Measurements from ENCODE around the gene SLC25A45. TPM values are rescaled to one million over a fixed set of nuclear protein-coding genes. Genes with fewer than 3 reads are reported as not detected.

The SLC25A45 gene
- total RNA-seq (2012; rRNA removed), result 0.56 and 0.72 TPM in 2 replicates
- 1.2 and 1.3 TPM in 2 replicates for polyA plus RNA-seq (2012; rRNA removed)
- polyA plus RNA-seq (2012; cell fraction: cytosol; rRNA removed), result 0.69 and 1.5 TPM in 2 replicates
- 5.8 and 7.2 TPM in 2 replicates for polyA plus RNA-seq (2012; cell fraction: nucleus; rRNA removed; ENCODE audit: low replicate concordance)
- Bru-seq, nascent RNA, result percentile 44 among the genes with signal in this experiment
- BruChase-seq, experiment 1, labeled RNA remaining after a 6-hour chase, result percentile 58 among the genes with signal in this experiment
- BruChase-seq, experiment 2, labeled RNA remaining after a 2-hour chase, result percentile 43 among the genes with signal in this experiment
- long read RNA-seq, partial matches to known transcripts, result 0 of 3 reads
- long read RNA-seq, other reads (novel, unspliced or antisense), result 3 of 3 reads

DNA sequence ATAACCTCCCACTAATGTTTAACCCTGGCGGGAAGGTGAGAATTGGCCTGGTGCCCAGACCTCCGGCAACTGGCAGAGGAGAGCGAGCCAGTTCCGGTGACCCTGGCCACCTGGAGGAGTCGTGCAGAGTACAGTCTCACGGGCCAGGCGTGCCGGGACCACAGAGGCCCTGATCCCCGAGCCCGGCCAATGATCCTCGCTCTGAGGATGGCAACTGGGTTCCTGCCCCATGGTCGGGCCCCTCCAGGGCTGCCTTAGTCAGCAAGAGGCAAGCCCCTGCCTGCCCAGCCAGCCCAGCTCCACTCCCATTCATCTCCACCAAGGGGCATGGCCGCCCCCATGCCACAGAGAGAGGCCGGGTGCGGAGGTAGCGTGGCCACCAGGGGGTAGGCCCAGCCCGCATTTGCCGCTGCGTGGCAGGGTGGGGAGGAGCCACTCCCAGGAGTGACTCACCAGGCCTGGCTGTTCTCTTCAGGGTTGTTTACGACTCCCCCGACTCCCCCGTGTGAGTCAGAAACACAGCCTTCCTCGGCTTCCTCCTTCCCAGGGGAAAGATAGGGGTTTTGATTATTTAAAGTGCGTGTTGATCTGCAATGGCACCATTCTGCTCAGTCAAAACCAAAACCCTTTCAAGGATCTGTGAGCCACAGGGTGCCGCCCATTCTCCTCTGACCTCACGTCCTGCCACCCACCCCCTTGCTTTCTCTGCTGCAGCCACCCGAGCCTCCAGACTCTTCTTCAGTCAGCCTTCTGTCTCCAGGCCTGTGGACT lies at the start of gene SLC25A45:
Gene SLC25A45, minus strand, starts transcription at position 614 of the 771 bp plus-strand sequence. CDS start 695 bp downstream, outside the sequence.
- TSS peak; percentile 70 for BruUV-seq (replicated peaks)
- H3K9me1 ChIP-seq (ENCODE audit: insufficient read depth, low read length), result peaks cover 24% of the 10 kb centered on the region
- peak within 1 kb of the TSS; percentile 99 for H2BK120ac ChIP-seq (ENCODE audit: low read depth, low read length)
- peak within 1 kb of the TSS; percentile 87 for H2BK15ac ChIP-seq (ENCODE audit: low read depth, low read length)
- peak within 1 kb of the TSS; percentile 96 for H2AK9ac ChIP-seq (replicated peaks; ENCODE audit: low read depth, low read length, poor library complexity)
- H3K4ac ChIP-seq (ENCODE audit: low read depth, low read length), result peak within 1 kb of the TSS; percentile 99
- H3K4me1 ChIP-seq (ENCODE audit: control insufficient read depth, insufficient read depth, low read length), result peaks cover 27% of the 10 kb centered on the region
- peak within 1 kb of the TSS; percentile 95 for H2BK5ac ChIP-seq (ENCODE audit: low read depth, low read length, poor library complexity, severe bottlenecking)
- peak within 1 kb of the TSS; percentile 57 for H3K9ac ChIP-seq (ENCODE audit: low read depth, low read length)
- DNase-seq (peak; percentile 99), ATAC-seq (ENCODE audit: low read depth) (peak; percentile 84)
- H4K20me1 ChIP-seq (ENCODE audit: insufficient read depth, low read length), result peaks cover 6% of the 10 kb centered on the region
- POLR2A ChIA-PET (ENCODE audit: unreplicated experiment), result interaction anchor here (1.5 to 4.7 kb wide), 2 partner anchors 41 to 117 kb away, joined by 4 to 32 read pairs; partner anchors contain the start of genes MALAT1 and NEAT1
- peak within 1 kb of the TSS; percentile 21 for H3K4me3 ChIP-seq (ENCODE audit: insufficient read depth, low read depth, low read length)
- peak within 1 kb of the TSS; percentile 97 for H3K14ac ChIP-seq (replicated peaks; ENCODE audit: low read depth, low read length)
- H3K18ac ChIP-seq (ENCODE audit: low read depth, low read length), result peak within 1 kb of the TSS; percentile 62
- intact Hi-C loops (cut with micrococcal nuclease) (loop anchor here (1.0 to 5.0 kb wide), 3 partner anchors 39 to 190 kb away; partner anchors contain the start of genes FAM89B and ZNRD2), in situ Hi-C loops (cut with MboI; ENCODE audit: low sequenced_read_pairs) (no loop called here), dilution Hi-C loops (cut with HindIII; ENCODE audit: low sequenced_read_pairs, unreplicated experiment) (no loop called here)
- peak within 1 kb of the TSS; percentile 81 for H3K56ac ChIP-seq (ENCODE audit: extremely low read depth, insufficient read depth, low read length)
- peak within 1 kb of the TSS; percentile 95 for H3K23ac ChIP-seq (ENCODE audit: low read depth, low read length)
- H3K9me3 ChIP-seq (ENCODE audit: control insufficient read depth, insufficient read depth, low read length), result no peaks in the 10 kb centered on the region
- H2AFZ ChIP-seq (replicated peaks; ENCODE audit: low read length, poor library complexity), result peak within 1 kb of the TSS; percentile 96
- peak within 1 kb of the TSS; percentile 95 for H2AK5ac ChIP-seq (ENCODE audit: low read depth, low read length)
- H4K8ac ChIP-seq (ENCODE audit: low read depth in 2 of 2, low read length in 2 of 2), result peak within 1 kb of the TSS; percentile 79 to 90
- CTCF ChIA-PET, result interaction anchor here (0.6 to 1.1 kb wide), 2 partner anchors 10 to 90 kb away, joined by 3 read pairs; no protein-coding TSS in a partner anchor
- H3K27ac ChIP-seq (ENCODE audit: insufficient read depth, low read length), result peak within 1 kb of the TSS; percentile 89
- no peaks in the 10 kb centered on the region for H3K36me3 ChIP-seq (ENCODE audit: control insufficient read depth, insufficient read depth, low read length)
- WGBS, 2 experiments (ENCODE audit: extremely low coverage in 2 of 2, insufficient read length in 1 of 2), result 4% methylated on average over 12 of the region's 27 CpGs; no CpG with 5 or more reads in 1 of the 2 experiments
- no peaks in the 10 kb centered on the region for H3K27me3 ChIP-seq (ENCODE audit: control insufficient read depth, insufficient read depth, low read length)
- H3K4me2 ChIP-seq (ENCODE audit: low read depth, low read length), result peak within 1 kb of the TSS; percentile 86
- H3K79me1 ChIP-seq (ENCODE audit: low read depth in 1 of 2, low read length in 2 of 2), result peaks cover 19 to 58% of the 10 kb centered on the region in 2 experiments
- peak within 1 kb of the TSS; percentile 93 for H2BK20ac ChIP-seq (ENCODE audit: low read depth, low read length)
- H4K5ac ChIP-seq (ENCODE audit: low read depth, low read length), result peak within 1 kb of the TSS; percentile 76
- peak within 1 kb of the TSS; percentile 96 for H4K91ac ChIP-seq (ENCODE audit: insufficient read depth, low read depth, low read length)
- TF ChIP-seq POLR2A (IDR thresholded peaks at IDR 0.05; ENCODE audit: low read depth, low read length), result peak; percentile 52; the same call in 1 of the 2 replicates
- TF ChIP-seq RFX5 (IDR thresholded peaks at IDR 0.05; ENCODE audit: low read depth, low read length), result 0 out of 2 replicates have a peak, but pooled peaks have one; percentile 23
- 0 out of 2 replicates have a peak, but pooled peaks have one; percentile 25 for TF ChIP-seq NFE2L2 (IDR thresholded peaks at IDR 0.05; ENCODE audit: low read depth, low read length)
- no peak for TF ChIP-seq RCOR1 (IDR thresholded peaks at IDR 0.05; ENCODE audit: insufficient replicate concordance, low read length)
- no peak for TF ChIP-seq CHD1 (IDR thresholded peaks at IDR 0.05; ENCODE audit: low read depth, low read length)
- TF ChIP-seq ELK1 (IDR thresholded peaks at IDR 0.05; ENCODE audit: borderline replicate concordance, low read depth, low read length), result no peak
- peak; percentile 99 for TF ChIP-seq MAZ (IDR thresholded peaks at IDR 0.05; ENCODE audit: borderline replicate concordance, low read depth, low read length)
- TF ChIP-seq MAFK (IDR thresholded peaks at IDR 0.05; ENCODE audit: low read depth, low read length), result peak; percentile 39
- TF ChIP-seq, protein P1, sequence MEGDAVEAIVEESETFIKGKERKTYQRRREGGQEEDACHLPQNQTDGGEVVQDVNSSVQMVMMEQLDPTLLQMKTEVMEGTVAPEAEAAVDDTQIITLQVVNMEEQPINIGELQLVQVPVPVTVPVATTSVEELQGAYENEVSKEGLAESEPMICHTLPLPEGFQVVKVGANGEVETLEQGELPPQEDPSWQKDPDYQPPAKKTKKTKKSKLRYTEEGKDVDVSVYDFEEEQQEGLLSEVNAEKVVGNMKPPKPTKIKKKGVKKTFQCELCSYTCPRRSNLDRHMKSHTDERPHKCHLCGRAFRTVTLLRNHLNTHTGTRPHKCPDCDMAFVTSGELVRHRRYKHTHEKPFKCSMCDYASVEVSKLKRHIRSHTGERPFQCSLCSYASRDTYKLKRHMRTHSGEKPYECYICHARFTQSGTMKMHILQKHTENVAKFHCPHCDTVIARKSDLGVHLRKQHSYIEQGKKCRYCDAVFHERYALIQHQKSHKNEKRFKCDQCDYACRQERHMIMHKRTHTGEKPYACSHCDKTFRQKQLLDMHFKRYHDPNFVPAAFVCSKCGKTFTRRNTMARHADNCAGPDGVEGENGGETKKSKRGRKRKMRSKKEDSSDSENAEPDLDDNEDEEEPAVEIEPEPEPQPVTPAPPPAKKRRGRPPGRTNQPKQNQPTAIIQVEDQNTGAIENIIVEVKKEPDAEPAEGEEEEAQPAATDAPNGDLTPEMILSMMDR (conservative IDR thresholded peaks at IDR 0.05; ENCODE audit: low read depth, low read length), result peak; percentile 88
- peak; percentile 86 for TF ChIP-seq RAD21 (IDR thresholded peaks at IDR 0.05; ENCODE audit: low read length)
- peak; percentile 1; the same call in 1 of the 2 replicates for TF ChIP-seq USF2 (IDR thresholded peaks at IDR 0.05; ENCODE audit: low read depth, low read length)
